GM23248 (cell line): ENCODE data around the gene TRIO. TPM values are rescaled to one million over a fixed set of nuclear protein-coding genes. Genes with fewer than 3 reads are reported as not detected.

Source experiments
- DNase-seq: peaks from one replicate; pipeline ENCODE4 v3.0.0-alpha.2; 2015
- H2AFZ ChIP-seq: fragments of 200-600 bp; sonication (generic); 2 replicates; pipeline ENCODE4 v1.6.1; 2016; ENCODE audit warnings: antibody characterized with exemption
- H3F3A ChIP-seq: fragments of 200-600 bp; sonication (generic); 2 replicates; pipeline ENCODE4 v1.6.1; 2016; ENCODE audit warnings: mild to moderate bottlenecking, antibody characterized with exemption, mixed run types; ENCODE audit not compliant: insufficient read depth
- H3K27ac ChIP-seq: fragments of 200-600 bp; sonication (generic); 2 replicates; pipeline ENCODE4 v1.5.1; 2016; ENCODE audit warnings: mild to moderate bottlenecking
- H3K27me3 ChIP-seq: fragments of 200-600 bp; sonication (generic); replicated peaks from 2 replicates; pipeline ENCODE4 v1.6.1; 2016; ENCODE audit warnings: mild to moderate bottlenecking; ENCODE audit not compliant: insufficient read depth
- H3K36me3 ChIP-seq: fragments of 200-600 bp; sonication (generic); 2 replicates; pipeline ENCODE4 v1.6.1; 2016; ENCODE audit warnings: low read depth, mild to moderate bottlenecking
- H3K4me1 ChIP-seq: fragments of 200-600 bp; sonication (generic); 2 replicates; pipeline ENCODE4 v1.6.1; 2016; ENCODE audit warnings: mild to moderate bottlenecking; ENCODE audit not compliant: insufficient read depth
- H3K4me2 ChIP-seq: fragments of 200-600 bp; sonication (generic); one replicate; pipeline ENCODE4 v1.6.1; 2016; ENCODE audit warnings: mild to moderate bottlenecking; ENCODE audit not compliant: unreplicated experiment
- H3K4me3 ChIP-seq: fragments of 200-600 bp; sonication (generic); 2 replicates; pipeline ENCODE4 v1.5.1; 2016; ENCODE audit warnings: mild to moderate bottlenecking
- H3K79me2 ChIP-seq: fragments of 200-600 bp; sonication (generic); 2 replicates; pipeline ENCODE4 v1.6.1; 2016; ENCODE audit warnings: mild to moderate bottlenecking; ENCODE audit not compliant: insufficient read depth
- H3K9ac ChIP-seq: fragments of 200-600 bp; sonication (generic); 2 replicates; pipeline ENCODE4 v1.6.1; 2016; ENCODE audit warnings: mild to moderate bottlenecking
- H3K9me2 ChIP-seq: fragments of 200-600 bp; sonication (generic); 2 replicates; pipeline ENCODE4 v1.6.1; 2016; ENCODE audit warnings: mixed run types, mild to moderate bottlenecking, moderate library complexity; ENCODE audit not compliant: insufficient read depth
- H3K9me3 ChIP-seq: fragments of 200-600 bp; sonication (generic); one replicate; pipeline ENCODE4 v1.6.1; 2017; ENCODE audit warnings: low read depth
- H4K20me1 ChIP-seq: fragments of 200-600 bp; sonication (generic); 2 replicates; pipeline ENCODE4 v1.6.0; 2016; ENCODE audit not compliant: insufficient read depth
- EZH2 ChIP-seq: fragments of 200-600 bp; sonication (generic); IDR thresholded peaks from 2 replicates; pipeline ENCODE4 v1.6.1; 2018; ENCODE audit warnings: antibody characterized with exemption, mild to moderate bottlenecking; ENCODE audit not compliant: insufficient read depth, poor library complexity, severe bottlenecking
- EZH2phosphoT487 ChIP-seq: fragments of 200-600 bp; sonication (generic); IDR thresholded peaks from 2 replicates; pipeline ENCODE4 v1.6.1; 2018; ENCODE audit warnings: antibody characterized with exemption, moderate library complexity, mild to moderate bottlenecking, low read depth; ENCODE audit not compliant: insufficient read depth
- WGBS, 2 experiments: methylation state at CpG; one replicate each; pipeline ENCODE4 v1.1.6; 2015 to 2017; ENCODE audit warnings: low lambda C conversion rate in 2 of 2, low coverage in 1 of 2; ENCODE audit errors: missing lambda C conversion rate in 2 of 2; 5-methylcytosine and 5-hydroxymethylcytosine counted together
- in situ Hi-C: fragments of 300-500 bp; cut with MboI; formaldehyde crosslinking; loops from 2 replicates; pipeline ENCODE4 v1.15.0; 2020
- polyA plus RNA-seq: library from polyadenylated mRNA; unstranded; fragments of >200 nt; fragmentation: Nextera tagmentation; extraction: Ambion mirVana; gene quantifications from 2 replicates; pipeline ENCODE4 v1.2.1, GENCODE V29; 2016
- total RNA-seq: library from RNA; depleted of rRNA; stranded (reverse); fragments of >200 nt; shearing (Covaris generic); gene quantifications from 2 replicates; pipeline ENCODE4 v1.2.3, GENCODE V29; 2014

The TRIO gene
- total and polyA plus RNA-seq, 2 experiments from 2014 or later: 28.1 to 198 TPM

DNA sequence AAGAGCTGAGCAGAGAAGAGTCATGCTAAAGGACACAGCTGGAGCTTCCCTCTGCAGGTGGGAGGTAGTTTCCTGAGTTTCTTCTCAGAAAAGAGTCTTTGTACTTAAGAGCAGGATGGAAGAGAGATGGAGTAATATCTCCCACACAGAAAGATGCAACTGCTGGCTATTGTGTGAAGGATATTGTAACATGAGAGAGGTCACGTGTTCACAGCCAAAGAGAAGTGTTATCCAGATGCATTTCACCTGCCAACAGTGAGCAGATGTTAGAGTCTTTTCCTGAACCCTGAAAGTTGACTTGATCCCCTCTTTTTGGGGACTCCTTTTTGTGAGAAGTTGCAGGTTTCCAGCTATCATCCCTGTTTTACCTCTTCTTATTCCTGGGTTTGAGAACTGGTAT, 14.0 kb upstream of the TRIO start:
- WGBS, 2 experiments: 63 to 74% methylated on average over 1 of the region's 1 CpG
- Histone ChIP-seq H3F3A (no peaks in the 10 kb centered on the region), H3K4me3 (no peak overlapping the region), H3K27ac (no peak overlapping the region), H3K79me2 (no peaks in the 10 kb centered on the region), H4K20me1 (no peaks in the 10 kb centered on the region), H2AFZ (no peak overlapping the region), H3K9me2 (no peaks in the 10 kb centered on the region), H3K27me3 (no peaks in the 10 kb centered on the region), H3K4me1 (no peaks in the 10 kb centered on the region), H3K9me3 (no peaks in the 10 kb centered on the region), H3K4me2 (no peak overlapping the region), H3K9ac (no peak overlapping the region), H3K36me3 (no peaks in the 10 kb centered on the region)
- no peak for DNase-seq
- TF ChIP-seq EZH2phosphoT487 (no peak), EZH2 (no peak)
- in situ Hi-C loops: no loop called here

DNA sequence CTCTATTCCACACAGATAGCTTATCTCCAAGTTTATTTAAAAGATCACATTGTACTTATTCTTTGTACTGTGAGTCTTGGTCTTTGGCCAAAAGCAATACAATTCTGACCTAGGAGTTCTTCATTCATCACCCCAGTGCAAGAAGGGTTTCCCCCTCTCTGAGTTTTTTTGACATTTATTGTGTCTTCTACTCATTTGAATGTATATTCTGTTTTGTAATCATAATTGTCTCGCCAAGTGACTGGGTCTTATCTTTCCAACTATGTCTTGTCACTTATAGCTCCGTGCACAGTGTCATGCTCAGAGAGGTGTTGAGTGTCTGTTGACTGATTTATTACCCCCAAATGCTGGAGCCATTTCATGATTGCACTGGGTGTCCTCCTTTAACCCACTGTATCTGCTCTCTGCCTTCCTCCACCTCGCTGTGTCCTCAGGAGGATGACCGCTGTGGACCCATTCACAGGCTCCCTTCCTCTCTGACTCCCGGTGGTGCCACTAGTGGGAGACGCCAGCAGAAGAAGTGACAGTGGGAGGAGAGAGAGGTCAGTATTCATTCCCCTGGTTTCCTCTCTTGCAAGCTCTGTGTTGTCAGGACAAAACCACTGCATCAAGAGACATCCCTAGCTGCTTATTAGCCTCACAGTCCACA, 11.2 kb upstream of the TRIO start:
- 46 to 49% methylated on average over 6 of the region's 6 CpGs for WGBS, 2 experiments
- no peak overlapping the region for H3K9ac ChIP-seq
- no peaks in the 10 kb centered on the region for H3K36me3 ChIP-seq
- H3K27me3 ChIP-seq: no peaks in the 10 kb centered on the region
- in situ Hi-C loops: no loop called here
- H3K4me2 ChIP-seq: no peak overlapping the region
- no peaks in the 10 kb centered on the region for H3K9me2 ChIP-seq
- no peaks in the 10 kb centered on the region for H3K79me2 ChIP-seq
- no peak overlapping the region for H3K4me3 ChIP-seq
- DNase-seq: no peak
- no peak overlapping the region for H3K27ac ChIP-seq
- H3K4me1 ChIP-seq: no peaks in the 10 kb centered on the region
- no peaks in the 10 kb centered on the region for H3K9me3 ChIP-seq
- no peak for TF ChIP-seq EZH2
- TF ChIP-seq EZH2phosphoT487: no peak
- H3F3A ChIP-seq: no peaks in the 10 kb centered on the region
- H2AFZ ChIP-seq: no peak overlapping the region
- H4K20me1 ChIP-seq: no peaks in the 10 kb centered on the region

DNA sequence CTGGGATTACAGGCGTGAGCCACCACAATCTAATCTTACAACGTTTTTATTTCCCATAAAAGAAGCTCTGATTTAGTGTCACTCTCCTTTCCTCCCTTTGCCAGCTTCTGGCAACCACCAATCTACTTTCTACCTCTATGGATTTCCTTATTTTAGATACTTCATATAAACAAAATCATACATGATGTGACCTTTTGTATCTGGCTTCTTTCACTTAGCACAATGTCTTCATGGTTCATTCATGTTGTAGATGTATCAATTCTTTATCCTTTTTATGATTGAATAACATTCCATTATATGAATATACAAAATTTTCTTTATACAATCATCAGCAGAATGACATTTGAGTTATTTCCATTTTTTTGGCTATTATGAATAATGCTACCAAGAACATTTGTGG, 9.7 kb upstream of the TRIO start:
- WGBS, 2 experiments: 63 to 75% methylated on average over 2 of the region's 2 CpGs

DNA sequence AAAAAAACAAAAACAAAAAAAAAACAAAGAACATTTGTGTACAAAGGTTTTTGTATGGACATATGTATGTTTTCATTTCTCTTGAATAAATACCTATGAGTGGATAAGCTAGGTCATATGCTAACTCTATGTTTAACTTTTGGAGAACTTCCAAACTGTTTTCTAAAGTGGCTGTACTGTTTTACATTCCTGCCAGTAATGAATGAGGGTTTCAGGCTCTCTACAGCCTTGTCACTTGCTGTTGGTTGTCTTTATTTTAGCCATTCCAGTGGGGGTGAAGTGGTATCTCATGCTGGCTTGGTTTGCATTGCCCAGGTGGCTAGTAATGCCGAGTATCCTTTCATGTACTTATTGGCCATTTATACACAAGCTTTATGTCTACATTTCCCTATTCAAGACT, 9.1 kb upstream of the TRIO start:
- Histone ChIP-seq H3K79me2 (no peaks in the 10 kb centered on the region), H3K9ac (no peak overlapping the region), H3K27me3 (no peaks in the 10 kb centered on the region), H3K4me3 (no peak overlapping the region), H3K4me2 (no peak overlapping the region), H3F3A (no peaks in the 10 kb centered on the region), H3K36me3 (no peaks in the 10 kb centered on the region), H3K4me1 (no peaks in the 10 kb centered on the region), H3K27ac (no peak overlapping the region), H2AFZ (no peak overlapping the region), H3K9me2 (no peaks in the 10 kb centered on the region), H4K20me1 (no peaks in the 10 kb centered on the region), H3K9me3 (no peaks in the 10 kb centered on the region)
- 86 to 100% methylated on average over 1 of the region's 1 CpG for WGBS, 2 experiments
- in situ Hi-C loops: no loop called here
- no peak for DNase-seq
- TF ChIP-seq EZH2phosphoT487: no peak

More for the DNA sequence above, 9.7 kb upstream of the TRIO start:
- Histone ChIP-seq H3F3A (no peaks in the 10 kb centered on the region), H4K20me1 (no peaks in the 10 kb centered on the region), H3K27me3 (no peaks in the 10 kb centered on the region), H3K4me1 (no peaks in the 10 kb centered on the region), H3K79me2 (no peaks in the 10 kb centered on the region), H3K9me2 (no peaks in the 10 kb centered on the region), H3K36me3 (no peaks in the 10 kb centered on the region), H3K9me3 (no peaks in the 10 kb centered on the region), H2AFZ (no peak overlapping the region), H3K27ac (no peak overlapping the region), H3K4me2 (no peak overlapping the region), H3K4me3 (no peak overlapping the region), H3K9ac (no peak overlapping the region)
- no peak for DNase-seq
- in situ Hi-C loops: no loop called here
- TF ChIP-seq EZH2phosphoT487 (no peak), EZH2 (no peak)

DNA sequence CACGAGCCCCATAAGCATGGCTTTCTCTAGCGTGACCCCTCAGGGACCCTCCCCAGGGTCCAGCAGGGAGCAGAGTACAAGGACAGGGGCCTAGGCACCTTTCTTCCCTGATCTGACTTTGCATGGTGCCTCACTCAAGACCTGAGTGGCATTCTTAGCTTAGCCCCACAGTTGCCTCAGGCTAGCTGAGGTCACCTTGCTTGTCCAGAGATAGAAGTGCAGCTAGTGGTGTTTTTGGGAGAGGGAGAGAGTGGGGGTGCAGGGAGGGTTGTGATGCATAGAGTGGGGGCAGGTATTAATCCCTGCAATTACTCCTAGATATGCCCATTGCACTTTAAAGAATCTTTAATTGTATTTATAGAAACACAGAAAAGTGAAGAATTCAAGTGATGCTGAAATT, 8.4 kb upstream of the TRIO start:
- H3F3A ChIP-seq: peaks cover 6% of the 10 kb centered on the region; the same call in 1 of the 2 replicates
- no peak overlapping the region for H2AFZ ChIP-seq
- DNase-seq: no peak
- H3K4me1 ChIP-seq: no peaks in the 10 kb centered on the region
- H3K27ac ChIP-seq: no peak overlapping the region
- no peak overlapping the region for H3K9ac ChIP-seq
- in situ Hi-C loops: no loop called here
- H3K79me2 ChIP-seq: no peaks in the 10 kb centered on the region
- H4K20me1 ChIP-seq: no peaks in the 10 kb centered on the region
- no peak overlapping the region for H3K4me3 ChIP-seq
- no peaks in the 10 kb centered on the region for H3K27me3 ChIP-seq
- no peak overlapping the region for H3K4me2 ChIP-seq
- H3K9me3 ChIP-seq: no peaks in the 10 kb centered on the region
- no peaks in the 10 kb centered on the region for H3K36me3 ChIP-seq
- H3K9me2 ChIP-seq: no peaks in the 10 kb centered on the region
- 50 to 59% methylated on average over 2 of the region's 2 CpGs for WGBS, 2 experiments
- TF ChIP-seq EZH2: no peak
- TF ChIP-seq EZH2phosphoT487: no peak
